Hematopoietic multipotent progenitor cell (in vitro differentiated cells): ENCODE data around the gene PPP1R12C. TPM values are rescaled to one million over a fixed set of nuclear protein-coding genes. Genes with fewer than 3 reads are reported as not detected.
"Not testable (repeated sequence)": the region's sequence is repeated elsewhere in the genome, so short reads cannot be mapped to it uniquely, and the experiment has no call there.

Experiments
- DNase-seq, 3 donors: peaks; one replicate each; pipeline ENCODE4 v3.0.0-alpha.2; 2011 to 2015; ENCODE audit warnings: low read depth in 2 of 3, low spot score in 2 of 3
- total RNA-seq: library from RNA; depleted of rRNA; stranded (reverse); fragments of >200 nt; gene quantifications from one replicate; pipeline ENCODE4 v1.2.3, GENCODE V29; 2012

The PPP1R12C gene
- total RNA-seq, result 43.4 TPM

- DNase-seq, result peak in 1 of 3 donors; percentile 13
Observed at GRCh38 chr19:55116859-55117662, at the start of gene PPP1R12C. PPP1R12C (minus strand) TSS chr19:55117637; CDS start chr19:55117543, 94 bp downstream.

GRCh38 chr19:55166530-55167268, 49.3 kb upstream of the PPP1R12C start, which contains the start of gene DNAAF3:
DNAAF3 (minus strand) TSS chr19:55166613; CDS start chr19:55166413, 200 bp downstream.
- DNase-seq, result peak in 2 of 3 donors; percentile 97 to 98

GRCh38 chr19:55165952-55166529, 48.6 kb upstream of the PPP1R12C start:
- DNase-seq, result peak in 2 of 3 donors; percentile 95

- DNase-seq, result no peak
Observed at GRCh38 chr19:55161571-55162322, 44.3 kb upstream of the PPP1R12C start.

- DNase-seq, result no peak
Observed at GRCh38 chr19:55160986-55161365, 43.5 kb upstream of the PPP1R12C start.

GRCh38 chr19:55160128-55160985, 42.9 kb upstream of the PPP1R12C start:
- peak; percentile 68 to 92 (median 89) for DNase-seq

GRCh38 chr19:55158848-55159749, 41.7 kb upstream of the PPP1R12C start:
- no peak for DNase-seq

- no peak for DNase-seq
Observed at GRCh38 chr19:55158423-55158822, 41.0 kb upstream of the PPP1R12C start.

GRCh38 chr19:55157064-55157908, 39.8 kb upstream of the PPP1R12C start, which contains the start of gene TNNI3:
TNNI3 (minus strand) TSS chr19:55157732; CDS start chr19:55157589, 143 bp downstream.
- DNase-seq, result no peak

GRCh38 chr19:55156202-55157063, 39.0 kb upstream of the PPP1R12C start:
- DNase-seq, result no peak

- not testable (repeated sequence) for DNase-seq
Observed at GRCh38 chr19:55155784-55156183, 38.3 kb upstream of the PPP1R12C start.

- no peak for DNase-seq
Observed at GRCh38 chr19:55153652-55154264, 36.3 kb upstream of the PPP1R12C start.

GRCh38 chr19:55152017-55152416, 34.6 kb upstream of the PPP1R12C start:
- no peak for DNase-seq

- DNase-seq, result no peak
Observed at GRCh38 chr19:55149078-55150003, 31.9 kb upstream of the PPP1R12C start, which contains the start of gene TNNT1. TNNT1 (minus strand) TSS chr19:55149206; CDS start chr19:55147157, 2,049 bp downstream.
